ENCODE measurements around the gene TANGO2. TPM values are rescaled to one million over a fixed set of nuclear protein-coding genes. Genes with fewer than 3 reads are reported as not detected.

The TANGO2 gene
- total and polyA plus RNA-seq, 10 of the 15 experiments (the other 5 are each of a cell fraction or from before 2014, with no cell fraction given) = 4.0 to 24.8 (median 20.9) TPM

DNA sequence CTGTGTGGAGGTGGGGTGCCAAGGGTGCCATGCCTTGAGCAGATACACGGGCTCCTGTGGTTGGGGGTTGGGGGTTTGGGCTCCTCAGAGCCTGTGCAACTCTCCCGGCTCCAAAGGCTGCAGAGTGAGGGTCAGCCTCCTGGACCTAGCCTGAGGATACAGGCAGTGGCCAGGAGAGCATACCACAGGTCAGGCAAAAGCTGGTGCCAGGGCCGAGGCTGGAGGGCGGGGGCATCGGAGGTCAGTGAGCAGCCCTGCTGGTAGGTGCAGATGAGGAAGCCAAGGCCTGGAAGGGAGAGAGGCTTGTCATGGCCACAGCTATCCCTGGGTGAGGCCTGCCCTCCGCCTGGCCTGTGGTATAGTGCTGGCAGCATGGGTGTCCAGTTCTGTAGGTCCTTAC is 33.6 kb downstream of the TANGO2 start:
- peaks cover 6 to 8% of the 10 kb centered on the region in 2 experiments; a peak in 3 of 4 replicates for H3K36me3 ChIP-seq (ENCODE audit: control insufficient read depth in 2 of 2, insufficient read depth in 2 of 2, low read length in 1 of 2)
- in situ Hi-C loops (cut with MboI) = no loop called here
- no peak overlapping the region for H3K4me2 ChIP-seq (ENCODE audit: control insufficient read depth, insufficient read depth)
- ChIA-PET RAD21 (ENCODE audit: unreplicated experiment) (no interaction called here), POLR2A (no interaction called here), SMC1A (ENCODE audit: uncharacterized antibody, unreplicated experiment) (no interaction called here), CTCF (no interaction called here)
- 92% methylated on average over 6 of the region's 6 CpGs for WGBS (ENCODE audit: insufficient coverage, insufficient replicate concordance, low lambda C conversion rate, missing lambda C conversion rate)
- H3K4me3 ChIP-seq = no peak overlapping the region
- no peaks in the 10 kb centered on the region for H3K27me3 ChIP-seq (replicated peaks in 1 of 2; ENCODE audit: control insufficient read depth in 2 of 2, insufficient read depth in 2 of 2, low read length in 1 of 2)
- H3K79me2 ChIP-seq (ENCODE audit: control insufficient read depth, insufficient read depth, low read length) = no peaks in the 10 kb centered on the region
- H3K4me1 ChIP-seq (ENCODE audit: control insufficient read depth, insufficient read depth, low read length) = no peaks in the 10 kb centered on the region
- no peak for FAIRE-seq
- BruUV-seq (replicated peaks) = no TSS peak
- H4K20me1 ChIP-seq (ENCODE audit: control insufficient read depth, insufficient read depth) = no peaks in the 10 kb centered on the region
- H2AFZ ChIP-seq (ENCODE audit: control insufficient read depth, low read depth, low read length) = no peak overlapping the region
- H3K9me3 ChIP-seq (replicated peaks; ENCODE audit: control insufficient read depth, insufficient read depth, low read length) = no peaks in the 10 kb centered on the region
- no peak overlapping the region for H3K27ac ChIP-seq (ENCODE audit: control insufficient read depth, insufficient read depth)
- intact Hi-C loops (cut with micrococcal nuclease; ENCODE audit: unreplicated experiment) = no loop called here
- H3K9ac ChIP-seq (ENCODE audit: control insufficient read depth, insufficient read depth, low read length) = no peak overlapping the region
- no peak for ATAC-seq
- no peak for DNase-seq (ENCODE audit: low read depth, low spot score)
- no peak for TF ChIP-seq SIN3A (IDR thresholded peaks at IDR 0.05; ENCODE audit: low read depth, low read length)
- TF ChIP-seq SREBF1 (IDR thresholded peaks at IDR 0.05; ENCODE audit: low read length) = no peak
- TF ChIP-seq ZNF207 (IDR thresholded peaks at IDR 0.05; ENCODE audit: borderline replicate concordance) = no peak
- TF ChIP-seq RB1 (IDR thresholded peaks at IDR 0.05; ENCODE audit: borderline replicate concordance) = no peak
- no peak for TF ChIP-seq ATF2 (IDR thresholded peaks at IDR 0.05; ENCODE audit: low read length)
- no peak for TF ChIP-seq HCFC1 (IDR thresholded peaks at IDR 0.05; ENCODE audit: low read length)

- BruUV-seq (replicated peaks) = no TSS peak
- Histone ChIP-seq H3K36me3 (ENCODE audit: control insufficient read depth in 2 of 2, insufficient read depth in 2 of 2, low read length in 1 of 2) (peaks cover 6 to 8% of the 10 kb centered on the region in 2 experiments; a peak in 3 of 4 replicates), H3K4me1 (ENCODE audit: control insufficient read depth, insufficient read depth, low read length) (no peaks in the 10 kb centered on the region), H3K79me2 (ENCODE audit: control insufficient read depth, insufficient read depth, low read length) (no peaks in the 10 kb centered on the region), H4K20me1 (ENCODE audit: control insufficient read depth, insufficient read depth) (no peaks in the 10 kb centered on the region), H3K4me3 (no peak overlapping the region), H2AFZ (ENCODE audit: control insufficient read depth, low read depth, low read length) (no peak overlapping the region), H3K9me3 (replicated peaks; ENCODE audit: control insufficient read depth, insufficient read depth, low read length) (no peaks in the 10 kb centered on the region), H3K27me3 (replicated peaks in 1 of 2; ENCODE audit: control insufficient read depth in 2 of 2, insufficient read depth in 2 of 2, low read length in 1 of 2) (no peaks in the 10 kb centered on the region), H3K9ac (ENCODE audit: control insufficient read depth, insufficient read depth, low read length) (no peak overlapping the region), H3K27ac (ENCODE audit: control insufficient read depth, insufficient read depth) (no peak overlapping the region), H3K4me2 (ENCODE audit: control insufficient read depth, insufficient read depth) (no peak overlapping the region)
- RAD21 ChIA-PET (ENCODE audit: unreplicated experiment) = no interaction called here
- CTCF ChIA-PET = no interaction called here
- ATAC-seq (no peak), DNase-seq (ENCODE audit: low read depth, low spot score) (no peak), FAIRE-seq (no peak)
- 98% methylated on average over 2 of the region's 2 CpGs for WGBS (ENCODE audit: insufficient coverage, insufficient replicate concordance, low lambda C conversion rate, missing lambda C conversion rate)
- in situ Hi-C loops (cut with MboI) (no loop called here), intact Hi-C loops (cut with micrococcal nuclease; ENCODE audit: unreplicated experiment) (no loop called here)
- POLR2A ChIA-PET = no interaction called here
- SMC1A ChIA-PET (ENCODE audit: uncharacterized antibody, unreplicated experiment) = no interaction called here
- TF ChIP-seq SMC3 (IDR thresholded peaks at IDR 0.05; ENCODE audit: borderline replicate concordance, low read length) (no peak), STAT1 (conservative IDR thresholded peaks at IDR 0.05) (no peak), NR2C2 (IDR thresholded peaks at IDR 0.05; ENCODE audit: borderline replicate concordance, control insufficient read depth, insufficient read length, low read depth) (no peak), BACH1 (IDR thresholded peaks at IDR 0.05; ENCODE audit: borderline replicate concordance) (no peak), EGR1 (IDR thresholded peaks at IDR 0.05; ENCODE audit: borderline replicate concordance in 1 of 2, low read depth in 2 of 2, low read length in 2 of 2) (no peak), HDGF (IDR thresholded peaks at IDR 0.05) (no peak)
- TF ChIP-seq, protein P1, sequence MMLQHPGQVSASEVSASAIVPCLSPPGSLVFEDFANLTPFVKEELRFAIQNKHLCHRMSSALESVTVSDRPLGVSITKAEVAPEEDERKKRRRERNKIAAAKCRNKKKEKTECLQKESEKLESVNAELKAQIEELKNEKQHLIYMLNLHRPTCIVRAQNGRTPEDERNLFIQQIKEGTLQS (IDR thresholded peaks at IDR 0.05; ENCODE audit: borderline replicate concordance, extremely low read depth, low read depth, low read length) = no peak
- TF ChIP-seq, protein P2, sequence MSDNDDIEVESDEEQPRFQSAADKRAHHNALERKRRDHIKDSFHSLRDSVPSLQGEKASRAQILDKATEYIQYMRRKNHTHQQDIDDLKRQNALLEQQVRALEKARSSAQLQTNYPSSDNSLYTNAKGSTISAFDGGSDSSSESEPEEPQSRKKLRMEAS (IDR thresholded peaks at IDR 0.05; ENCODE audit: low read depth, low read length) = no peak
Measured at GRCh38 chr22:20055144-20055543, 34.2 kb downstream of the TANGO2 start.
